GM20000 (cell line): ENCODE results near the gene SERTAD3.

Source experiments
- DNase-seq: peaks from one replicate; pipeline ENCODE4 v3.0.0; 2012; ENCODE audit warnings: low spot score
- TF ChIP-seq, protein P1 (sequence below): IDR thresholded peaks from 2 replicates; pipeline ENCODE4 v1.5.1; 2012; ENCODE audit warnings: mild to moderate bottlenecking, control low read depth; ENCODE audit errors: extremely low read depth, missing control alignments

Gene SERTAD3

DNA sequence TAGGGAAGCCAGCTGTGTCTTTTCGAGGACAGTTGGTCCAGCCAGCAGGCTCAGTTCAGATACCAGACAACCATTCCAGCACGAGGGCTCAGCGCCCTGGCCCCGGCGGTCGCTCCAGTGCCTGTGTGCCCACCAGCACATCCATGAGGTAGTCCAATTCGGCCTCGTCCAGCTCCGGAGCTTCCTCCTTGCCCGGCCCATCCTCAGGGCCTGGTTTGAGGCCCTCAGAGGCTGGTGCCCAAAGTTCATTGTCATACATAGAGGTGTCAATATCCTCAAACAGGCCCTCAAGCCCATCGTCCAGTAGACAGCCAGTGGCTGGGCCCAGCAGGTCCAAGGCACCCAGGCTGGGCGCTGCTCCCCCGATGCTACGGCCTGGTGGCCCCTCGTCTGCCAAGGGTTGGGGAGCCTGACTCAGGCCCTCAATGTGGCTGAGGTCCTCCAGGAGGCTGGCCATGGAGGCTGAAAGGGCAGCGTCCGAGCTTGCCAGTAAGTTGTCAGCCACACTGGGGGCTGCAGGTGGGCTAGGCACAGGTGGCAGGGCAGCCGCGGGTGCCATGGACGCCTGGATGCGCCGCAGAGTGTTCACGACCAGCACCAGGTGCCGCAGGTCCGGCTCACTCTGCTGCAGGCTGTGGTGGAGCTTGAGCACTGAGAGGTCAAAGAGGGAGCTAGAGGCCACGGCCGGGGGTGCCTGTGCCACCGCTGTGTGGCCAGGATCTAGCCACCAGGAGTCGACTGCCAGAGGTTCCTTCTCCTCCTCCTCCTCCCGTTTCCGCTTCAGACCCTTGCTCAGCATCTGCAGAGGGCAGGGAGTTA is 21.2 kb downstream of the SERTAD3 start:
- DNase-seq, result no peak
- TF ChIP-seq, protein P1, sequence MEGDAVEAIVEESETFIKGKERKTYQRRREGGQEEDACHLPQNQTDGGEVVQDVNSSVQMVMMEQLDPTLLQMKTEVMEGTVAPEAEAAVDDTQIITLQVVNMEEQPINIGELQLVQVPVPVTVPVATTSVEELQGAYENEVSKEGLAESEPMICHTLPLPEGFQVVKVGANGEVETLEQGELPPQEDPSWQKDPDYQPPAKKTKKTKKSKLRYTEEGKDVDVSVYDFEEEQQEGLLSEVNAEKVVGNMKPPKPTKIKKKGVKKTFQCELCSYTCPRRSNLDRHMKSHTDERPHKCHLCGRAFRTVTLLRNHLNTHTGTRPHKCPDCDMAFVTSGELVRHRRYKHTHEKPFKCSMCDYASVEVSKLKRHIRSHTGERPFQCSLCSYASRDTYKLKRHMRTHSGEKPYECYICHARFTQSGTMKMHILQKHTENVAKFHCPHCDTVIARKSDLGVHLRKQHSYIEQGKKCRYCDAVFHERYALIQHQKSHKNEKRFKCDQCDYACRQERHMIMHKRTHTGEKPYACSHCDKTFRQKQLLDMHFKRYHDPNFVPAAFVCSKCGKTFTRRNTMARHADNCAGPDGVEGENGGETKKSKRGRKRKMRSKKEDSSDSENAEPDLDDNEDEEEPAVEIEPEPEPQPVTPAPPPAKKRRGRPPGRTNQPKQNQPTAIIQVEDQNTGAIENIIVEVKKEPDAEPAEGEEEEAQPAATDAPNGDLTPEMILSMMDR, result no peak

GRCh38 chr19:40421993-40422747 is 22.0 kb downstream of the SERTAD3 start:
- TF ChIP-seq, protein P1, result no peak
- no peak for DNase-seq

DNA sequence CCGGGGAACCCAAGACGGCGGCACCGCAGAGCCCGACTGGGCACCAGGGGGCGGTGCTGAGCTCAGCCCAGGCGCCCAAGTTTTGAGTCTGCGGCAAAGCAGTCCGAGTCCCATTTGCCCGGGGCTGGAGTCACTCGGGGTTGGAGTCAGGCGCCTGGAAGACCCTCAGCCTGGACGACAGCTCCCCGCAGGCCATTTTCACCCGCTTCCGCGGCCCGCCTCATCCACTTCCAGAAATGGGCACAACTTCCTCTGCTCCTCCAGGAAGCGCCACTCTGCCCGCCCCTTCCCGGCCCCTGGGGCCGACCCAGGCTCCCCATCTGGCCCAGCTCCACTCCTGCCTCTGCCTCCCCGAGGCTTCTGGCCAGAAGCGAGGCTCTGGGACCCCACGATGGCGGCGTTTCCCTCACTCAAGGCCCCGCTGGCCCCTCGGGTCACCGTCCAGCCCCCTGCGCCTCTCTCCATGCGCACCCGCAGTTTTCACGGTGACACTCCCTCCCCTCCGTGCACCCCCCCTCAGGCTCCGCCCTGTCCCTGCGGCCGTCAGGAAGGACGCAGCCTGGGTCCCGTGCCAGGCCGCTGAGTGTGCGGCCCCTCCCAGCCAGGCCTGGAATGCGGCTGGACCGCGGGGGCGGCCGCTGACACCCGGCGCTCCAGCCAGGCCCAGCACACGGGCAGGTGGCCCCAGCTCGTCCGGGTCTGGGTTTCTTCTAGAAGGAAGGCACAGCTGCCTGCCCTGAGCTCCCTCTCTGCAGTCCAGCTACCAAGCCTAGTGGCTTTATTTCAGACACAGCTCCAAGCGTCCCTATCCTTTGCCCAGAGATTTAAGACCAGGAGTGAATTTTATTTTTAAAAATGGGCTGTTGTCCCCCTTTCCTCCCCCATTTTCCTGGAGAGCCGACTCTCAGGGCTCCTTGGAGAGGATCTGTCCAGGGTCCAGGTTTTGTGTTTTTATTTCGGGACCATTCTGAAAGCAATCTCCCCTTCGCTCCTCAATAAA is 23.1 kb downstream of the SERTAD3 start:
- DNase-seq, result peak; percentile 80
- TF ChIP-seq, protein P1, result peak; percentile 73

- DNase-seq, result no peak
- TF ChIP-seq, protein P1, result no peak
Observed at GRCh38 chr19:40420451-40420765, 23.7 kb downstream of the SERTAD3 start.

DNA sequence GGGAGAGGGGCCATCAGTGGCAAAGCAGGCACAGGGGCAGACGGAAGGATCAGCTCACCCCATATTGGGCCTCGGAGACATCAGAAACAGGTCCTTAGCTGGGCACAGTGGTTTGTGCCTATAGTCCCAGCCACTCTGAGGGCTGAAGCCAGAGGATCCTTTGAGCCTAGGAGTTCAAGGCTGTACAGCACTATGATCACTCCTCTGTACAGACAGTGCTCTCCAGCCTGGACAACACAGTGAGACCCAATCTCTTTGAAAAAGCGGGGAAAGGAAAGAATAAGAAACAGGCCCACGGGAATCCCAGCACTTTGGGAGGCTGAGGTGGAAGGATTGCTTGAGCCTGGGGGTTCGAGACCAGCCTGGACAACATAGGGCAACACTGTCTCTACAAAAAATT is 24.4 kb downstream of the SERTAD3 start:
- TF ChIP-seq, protein P1, result no peak
- no peak for DNase-seq

DNA sequence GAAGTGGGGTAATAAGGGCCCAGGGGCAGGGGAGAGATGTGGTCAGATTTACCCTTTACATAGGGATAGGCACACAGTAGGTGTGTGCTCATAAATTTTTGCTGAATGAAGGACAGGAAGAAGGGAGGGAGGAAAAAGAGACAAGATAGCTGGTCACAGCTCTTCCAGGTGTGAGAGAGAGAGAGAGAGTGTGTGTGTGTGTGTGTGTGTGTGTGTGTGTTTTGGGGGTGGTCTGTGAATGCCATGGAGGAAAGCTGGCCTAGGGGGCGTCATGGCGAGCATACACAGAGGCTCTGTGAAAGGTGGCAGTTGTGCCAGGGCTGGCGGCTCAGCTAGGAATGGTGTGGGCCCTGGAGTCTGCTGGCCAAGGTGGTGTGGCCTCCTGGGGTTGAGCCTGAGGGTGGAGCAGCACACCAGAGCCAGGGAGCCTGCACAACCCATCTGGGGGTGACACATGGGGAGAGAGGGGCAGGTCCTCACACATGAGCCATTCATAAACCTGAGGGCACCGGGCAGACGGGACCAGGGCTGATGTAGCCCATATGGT is 25.0 kb downstream of the SERTAD3 start:
- TF ChIP-seq, protein P1, result no peak
- no peak for DNase-seq
